Astrocyte of the spinal cord (primary cell): ENCODE results near the gene KDM7A.
A peak's percentile ranks its signal among the peaks of the same experiment; 100 is the strongest.

ENCODE experiments used
- DNase-seq: peaks from one replicate; pipeline ENCODE4 v3.0.0; 2011; ENCODE audit warnings: low read depth, low spot score
- H3K4me3 ChIP-seq: 2 replicates; pipeline ENCODE4 v1.5.1; 2011; ENCODE audit warnings: low read depth, mild to moderate bottlenecking, low read length, moderate library complexity
- in situ Hi-C: cut with HindIII; loops from 2 replicates; pipeline ENCODE4 v1.10.0; 2017; ENCODE audit warnings: low sequenced_read_pairs
- TF ChIP-seq, protein P1 (sequence below): IDR thresholded peaks from 2 replicates; pipeline ENCODE4 v1.5.1; 2012; ENCODE audit warnings: low read depth, mild to moderate bottlenecking, low read length, inconsistent platforms

Gene KDM7A

DNA sequence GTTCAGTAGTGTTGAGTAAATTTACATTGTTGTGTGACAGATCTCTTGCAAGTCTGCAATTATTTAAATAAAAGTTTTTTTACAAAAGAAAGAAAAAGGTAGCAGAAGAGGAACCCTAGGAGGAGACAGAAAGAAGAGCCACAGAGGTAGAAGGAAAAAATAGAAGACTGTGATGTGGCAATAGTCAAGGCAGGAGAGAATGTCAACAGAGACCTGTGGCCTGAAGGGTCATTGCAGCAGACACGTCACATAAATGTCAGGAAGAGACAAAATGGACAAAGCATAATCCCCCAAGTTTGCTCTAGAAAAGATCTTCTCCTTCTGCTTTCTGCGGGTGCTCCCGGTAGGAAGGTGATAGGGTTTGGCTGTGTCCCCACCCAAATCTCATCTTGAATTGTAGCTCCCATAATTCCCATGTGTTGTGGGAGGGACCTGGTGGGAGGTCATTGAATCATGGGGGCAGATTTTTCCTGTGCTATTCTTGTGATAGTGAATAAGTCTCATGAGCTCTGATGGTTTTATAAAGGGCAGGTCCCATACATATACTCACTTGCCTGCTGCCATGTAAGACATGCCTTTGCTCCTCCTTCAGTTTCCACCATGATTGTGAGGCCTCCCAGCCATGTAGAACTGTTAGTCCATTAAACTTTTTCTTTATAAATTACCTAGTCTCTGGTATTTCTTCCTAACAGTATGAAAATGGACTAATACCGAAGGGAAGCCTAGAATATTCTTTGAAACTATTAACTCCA lies 41.1 kb upstream of the KDM7A start:
- H3K4me3 ChIP-seq: no peak overlapping the region
- TF ChIP-seq, protein P1, sequence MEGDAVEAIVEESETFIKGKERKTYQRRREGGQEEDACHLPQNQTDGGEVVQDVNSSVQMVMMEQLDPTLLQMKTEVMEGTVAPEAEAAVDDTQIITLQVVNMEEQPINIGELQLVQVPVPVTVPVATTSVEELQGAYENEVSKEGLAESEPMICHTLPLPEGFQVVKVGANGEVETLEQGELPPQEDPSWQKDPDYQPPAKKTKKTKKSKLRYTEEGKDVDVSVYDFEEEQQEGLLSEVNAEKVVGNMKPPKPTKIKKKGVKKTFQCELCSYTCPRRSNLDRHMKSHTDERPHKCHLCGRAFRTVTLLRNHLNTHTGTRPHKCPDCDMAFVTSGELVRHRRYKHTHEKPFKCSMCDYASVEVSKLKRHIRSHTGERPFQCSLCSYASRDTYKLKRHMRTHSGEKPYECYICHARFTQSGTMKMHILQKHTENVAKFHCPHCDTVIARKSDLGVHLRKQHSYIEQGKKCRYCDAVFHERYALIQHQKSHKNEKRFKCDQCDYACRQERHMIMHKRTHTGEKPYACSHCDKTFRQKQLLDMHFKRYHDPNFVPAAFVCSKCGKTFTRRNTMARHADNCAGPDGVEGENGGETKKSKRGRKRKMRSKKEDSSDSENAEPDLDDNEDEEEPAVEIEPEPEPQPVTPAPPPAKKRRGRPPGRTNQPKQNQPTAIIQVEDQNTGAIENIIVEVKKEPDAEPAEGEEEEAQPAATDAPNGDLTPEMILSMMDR: no peak
- in situ Hi-C loops: no loop called here
- no peak for DNase-seq

DNA sequence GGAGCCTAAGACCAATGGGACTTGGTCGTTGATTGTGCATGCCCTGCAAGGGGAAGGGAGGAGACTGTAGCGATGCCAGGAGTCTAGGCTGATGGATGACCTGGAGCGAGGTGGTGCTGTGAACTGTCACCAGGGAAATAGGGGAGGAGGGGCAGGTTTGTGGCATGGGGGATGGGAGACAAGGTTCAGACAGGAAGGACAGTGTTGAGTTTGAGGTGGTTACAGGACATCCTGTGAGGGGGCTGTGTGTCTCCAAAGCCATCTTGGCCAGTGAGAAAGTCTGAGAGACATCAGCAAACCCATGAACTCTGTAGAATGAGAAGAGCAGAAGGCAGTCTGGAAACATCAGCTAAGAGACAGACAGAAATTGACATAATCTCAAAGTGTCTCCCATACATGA lies 38.5 kb upstream of the KDM7A start:
- H3K4me3 ChIP-seq: no peak overlapping the region
- in situ Hi-C loops: no loop called here
- TF ChIP-seq, protein P1: no peak
- DNase-seq: no peak

DNA sequence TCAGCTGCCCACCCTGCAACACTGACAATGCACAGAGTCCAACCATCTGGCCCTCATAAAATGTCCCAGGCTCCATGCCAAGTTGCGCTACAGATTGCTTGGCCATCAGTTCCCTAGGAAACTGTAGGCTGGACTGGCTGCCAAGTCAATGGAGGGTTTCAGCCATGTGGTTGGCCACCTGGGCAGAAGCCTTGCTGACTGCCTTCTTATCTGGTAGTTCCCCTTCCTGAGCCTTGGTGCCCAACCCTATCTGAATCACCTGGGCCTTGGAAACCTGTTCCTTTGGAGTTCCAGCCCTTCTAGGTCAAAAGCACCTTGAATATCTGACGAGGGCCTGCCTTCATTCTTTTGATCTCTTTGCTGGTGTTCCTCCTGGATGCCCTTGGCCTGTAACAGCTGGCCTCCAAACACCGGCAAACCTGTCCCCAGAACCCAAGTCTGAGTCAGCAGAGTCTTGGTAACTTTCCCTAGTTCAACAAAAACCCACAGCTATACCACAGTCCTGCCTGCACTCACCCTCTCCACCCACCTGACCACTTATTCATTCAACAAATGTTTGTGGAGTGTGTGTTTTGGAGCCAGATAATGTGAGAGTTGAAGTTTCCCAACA lies 37.4 kb upstream of the KDM7A start:
- DNase-seq: peak; percentile 52
- H3K4me3 ChIP-seq: no peak overlapping the region
- TF ChIP-seq, protein P1: no peak
- in situ Hi-C loops: no loop called here

DNA sequence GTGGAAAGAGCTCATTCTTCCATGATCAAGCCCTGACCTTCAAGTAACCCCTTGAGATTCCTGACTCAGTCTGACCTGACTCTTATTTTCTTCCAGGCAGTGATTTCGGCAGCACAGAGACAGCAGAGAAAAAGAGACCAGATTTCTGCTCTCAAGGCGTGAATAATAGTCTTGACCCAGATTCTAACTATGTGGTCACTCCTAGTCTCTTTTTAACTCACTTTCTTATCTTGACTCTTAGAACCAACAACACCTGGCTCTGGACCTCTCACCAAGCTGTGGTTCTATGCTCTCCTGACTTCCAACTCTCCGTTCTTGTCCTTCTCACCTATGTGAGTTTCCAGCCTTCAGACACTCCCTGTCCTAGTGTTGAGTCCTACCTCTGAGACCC lies 36.9 kb upstream of the KDM7A start:
- DNase-seq: no peak
- in situ Hi-C loops: no loop called here
- TF ChIP-seq, protein P1: no peak
- no peak overlapping the region for H3K4me3 ChIP-seq

DNA sequence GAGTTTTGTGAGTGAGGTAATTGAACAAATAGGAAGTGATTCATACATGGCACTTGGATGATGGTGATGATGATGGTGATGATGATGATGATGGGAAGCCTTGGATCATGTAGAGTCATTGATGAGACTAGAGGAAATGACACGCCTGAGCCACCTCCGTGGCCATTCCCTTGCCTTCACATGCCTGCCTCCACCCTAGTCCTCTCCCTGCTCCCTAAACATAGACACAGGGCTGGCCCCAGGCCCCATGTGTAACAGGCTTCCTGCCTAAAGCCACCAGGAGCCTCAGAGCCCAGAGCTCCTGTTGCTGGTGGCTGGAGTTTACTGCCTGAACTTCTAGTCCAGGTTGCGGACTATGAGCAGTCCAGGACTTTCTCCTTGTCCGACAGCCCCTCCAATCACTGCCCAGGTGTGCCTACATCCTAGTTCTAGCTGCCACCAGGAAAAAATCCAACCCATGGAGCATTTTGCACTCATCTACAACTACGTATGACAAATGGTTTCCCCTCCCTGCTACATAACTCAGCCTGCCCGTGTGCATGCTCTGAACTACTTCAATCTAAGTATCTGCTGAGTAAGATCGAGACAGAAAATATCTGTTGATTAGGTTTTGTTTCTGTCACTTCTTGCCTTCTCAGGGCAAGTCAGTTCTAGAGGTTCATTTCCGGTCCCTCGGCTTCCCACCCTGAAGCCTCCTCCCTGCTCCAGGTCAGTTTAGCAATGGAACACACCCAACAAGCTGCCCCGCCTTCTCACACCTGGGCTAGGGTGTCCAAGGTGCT lies 35.5 kb upstream of the KDM7A start:
- no peak for DNase-seq
- no peak overlapping the region for H3K4me3 ChIP-seq
- in situ Hi-C loops: no loop called here
- TF ChIP-seq, protein P1: no peak

DNA sequence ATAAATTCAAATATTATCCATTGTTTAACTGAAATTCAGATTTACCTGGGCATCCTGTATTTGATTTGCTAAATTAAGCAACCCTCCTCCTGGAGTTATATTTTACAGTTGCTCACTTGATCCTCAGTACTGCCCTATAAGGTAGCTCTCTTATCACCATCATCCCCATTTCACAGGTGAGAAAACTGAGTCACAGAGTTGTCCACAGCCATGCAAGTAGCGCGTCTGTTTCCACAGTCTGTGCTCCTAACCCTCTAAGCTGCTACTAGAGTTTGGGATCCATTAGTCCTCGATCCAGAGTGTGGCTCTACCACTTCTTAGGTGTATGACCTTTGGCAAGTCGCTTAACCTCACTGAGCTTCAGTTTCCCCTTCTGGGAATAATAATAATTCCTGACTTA lies 34.9 kb upstream of the KDM7A start:
- in situ Hi-C loops: no loop called here
- H3K4me3 ChIP-seq: no peak overlapping the region
- TF ChIP-seq, protein P1: no peak
- no peak for DNase-seq
